GM21360 (cell line): Measurements from ENCODE around the gene AMN1.
"Not testable (repeated sequence)": the region's sequence is repeated elsewhere in the genome, so short reads cannot be mapped to it uniquely, and the experiment has no call there.

Experiments used
- ATAC-seq: cut with Tn5 transposase; IDR thresholded peaks from one replicate; pipeline ENCODE4 v1.9.1; 2021; ENCODE audit warnings: mild to moderate bottlenecking, moderate library complexity; ENCODE audit not compliant: unreplicated experiment

AMN1 gene

DNA sequence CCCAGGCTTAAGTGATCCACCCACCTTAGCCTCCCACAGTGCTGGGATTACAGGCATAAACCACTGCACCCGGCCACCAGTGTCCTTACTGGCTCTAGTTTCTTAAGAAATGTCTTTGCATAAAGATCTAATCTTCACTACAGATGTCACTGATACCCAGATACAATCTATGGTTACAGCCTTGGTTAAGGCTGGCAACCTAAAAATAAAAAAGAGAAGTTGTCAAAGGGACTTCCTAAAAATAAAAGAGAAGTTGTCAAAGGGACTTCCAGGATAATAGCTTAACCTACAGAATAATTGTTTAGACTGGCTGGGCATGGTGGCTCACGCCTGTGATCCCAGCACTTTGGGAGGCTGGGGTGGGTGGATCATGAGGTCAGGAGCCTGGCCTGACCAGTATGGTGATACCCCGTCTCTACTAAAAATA lies 41.7 kb downstream of the AMN1 start:
- peak; percentile 66 for ATAC-seq

GRCh38 chr12:31685801-31686200 lies 43.0 kb downstream of the AMN1 start:
- ATAC-seq, result no peak

DNA sequence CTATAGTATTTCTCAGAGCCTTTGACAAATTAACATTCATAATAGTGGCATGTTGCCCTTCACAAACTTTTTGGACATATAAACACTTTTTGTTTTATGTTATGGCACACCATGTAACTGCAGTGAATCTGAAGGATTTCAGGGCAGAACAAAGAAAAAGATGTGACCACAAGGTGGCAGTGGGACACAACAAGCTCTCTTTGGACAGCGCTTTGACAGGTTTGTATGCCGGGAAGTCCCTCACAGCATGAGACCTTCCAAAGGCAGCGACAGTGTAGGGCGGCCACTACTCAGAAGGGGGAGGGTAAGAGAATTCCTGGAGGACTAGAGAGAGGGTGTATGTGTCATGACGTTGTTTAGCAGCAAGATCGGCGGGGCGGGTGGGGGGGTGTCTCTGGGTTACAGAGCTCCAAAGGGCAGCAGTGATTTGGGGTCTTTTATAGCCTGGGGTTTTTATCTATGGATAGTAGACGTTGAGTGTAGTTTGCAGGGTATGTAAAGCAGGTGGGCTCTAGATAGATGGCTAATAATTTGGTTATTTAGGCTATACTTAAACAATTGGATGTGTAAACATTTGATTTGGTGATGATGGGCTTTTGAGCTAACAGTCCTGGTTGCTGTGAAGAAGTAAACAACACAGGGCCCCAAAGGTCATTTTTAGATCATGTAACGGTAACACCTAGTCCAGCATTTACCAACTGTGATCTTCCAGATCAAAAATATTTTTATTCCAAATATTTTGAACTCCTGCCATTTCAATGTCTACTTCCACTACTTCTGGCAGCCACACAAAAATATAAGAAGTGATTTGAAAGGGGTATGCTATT lies 46.5 kb downstream of the AMN1 start:
- peak; percentile 89 for ATAC-seq

GRCh38 chr12:31672521-31672920 lies 56.3 kb downstream of the AMN1 start:
- ATAC-seq, result no peak

- not testable (repeated sequence) for ATAC-seq
These were observed 59.2 kb downstream of the AMN1 start for GRCh38 chr12:31669582-31669981.

- ATAC-seq, result no peak
These were observed 59.8 kb downstream of the AMN1 start for GRCh38 chr12:31669020-31669419.

- no peak for ATAC-seq
These were observed 64.8 kb downstream of the AMN1 start for GRCh38 chr12:31664038-31664437.

DNA sequence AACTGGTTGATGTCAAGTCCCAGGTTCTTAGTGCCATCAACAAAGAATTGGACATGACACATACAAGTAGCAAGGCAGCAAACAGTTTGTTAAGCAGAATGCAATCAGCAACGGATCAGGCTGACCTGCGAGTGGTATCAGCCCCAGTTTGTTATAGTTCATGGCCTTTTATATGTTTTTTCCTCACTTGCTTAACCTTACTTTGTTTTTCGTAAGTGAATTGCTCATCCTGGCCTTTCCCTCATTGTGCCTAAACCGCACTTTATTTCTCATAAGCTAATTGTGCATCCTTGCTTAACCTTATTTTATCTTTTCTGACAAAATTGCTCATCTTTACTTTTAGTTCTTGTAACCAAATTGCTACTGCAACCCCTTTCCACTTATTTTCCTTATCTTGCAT lies 65.2 kb downstream of the AMN1 start:
- ATAC-seq, result no peak

- ATAC-seq, result no peak
These were observed 66.5 kb downstream of the AMN1 start for GRCh38 chr12:31662176-31662849.

DNA sequence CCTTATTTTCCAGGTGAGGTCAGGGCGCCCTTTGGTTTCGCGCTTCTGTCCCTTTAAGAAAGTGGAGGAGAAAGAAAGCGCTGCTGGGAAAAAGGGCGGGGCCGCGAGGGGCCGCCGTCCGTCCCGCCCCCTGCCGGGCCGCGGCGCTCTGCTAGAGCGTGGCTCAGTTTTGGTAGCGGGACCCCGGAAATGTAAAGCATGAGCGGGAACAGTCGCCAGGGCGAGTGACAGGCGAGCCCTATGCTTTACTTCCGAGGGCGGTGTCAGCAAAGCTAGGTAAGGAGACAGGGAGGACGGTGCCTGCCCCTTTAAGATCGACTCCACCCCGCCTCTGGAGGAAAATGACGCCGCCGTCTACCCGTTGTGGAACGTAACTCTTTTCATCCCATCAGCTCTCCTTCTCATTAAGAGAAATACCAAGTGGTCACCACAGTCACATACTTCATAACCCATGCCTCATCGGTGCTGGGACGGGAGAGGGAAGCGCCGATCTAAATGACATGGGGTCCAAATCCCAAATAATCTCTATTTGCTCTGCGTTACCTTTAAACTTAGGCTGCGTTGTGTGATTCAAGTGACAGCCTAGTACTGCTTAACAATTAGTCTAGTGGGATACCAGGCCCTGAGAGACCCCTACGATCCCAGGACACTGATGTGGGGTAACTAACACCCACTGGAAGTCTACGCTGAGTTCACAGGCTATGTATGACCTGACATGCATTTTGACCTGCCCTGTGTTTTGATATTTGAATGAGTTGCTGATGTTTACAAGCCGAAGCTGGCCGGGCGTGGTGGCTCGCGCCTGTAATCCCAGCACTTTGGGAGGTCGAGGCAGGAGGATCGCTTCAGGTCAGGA lies 69.5 kb downstream of the AMN1 start, which contains the start of gene ETFBKMT:
TSS of gene ETFBKMT (plus strand) at position 602 of the 856 bp plus-strand sequence. CDS start 2,266 bp downstream, outside the sequence.
- peak; percentile 99 for ATAC-seq

GRCh38 chr12:31658471-31659086 lies 70.2 kb downstream of the AMN1 start:
- ATAC-seq, result no peak

DNA sequence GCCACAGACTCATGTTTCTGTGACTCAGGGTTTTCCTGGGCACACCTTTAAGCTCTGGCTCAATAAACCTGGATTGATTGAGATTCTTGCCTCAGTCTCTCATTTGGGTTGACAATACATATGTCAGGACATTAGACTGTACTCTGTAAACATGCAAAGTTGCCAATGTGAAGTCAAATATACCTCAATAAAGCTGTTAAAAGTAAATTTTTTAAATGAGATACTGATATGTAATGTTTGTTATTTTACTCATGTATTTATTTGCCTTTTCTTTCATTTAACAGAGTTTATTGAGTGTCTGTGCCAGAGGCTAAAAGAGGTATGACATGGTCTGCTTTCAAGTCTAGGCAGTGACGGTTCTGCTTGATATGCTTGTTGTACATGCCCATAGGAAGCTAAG lies 73.0 kb downstream of the AMN1 start:
- no peak for ATAC-seq

DNA sequence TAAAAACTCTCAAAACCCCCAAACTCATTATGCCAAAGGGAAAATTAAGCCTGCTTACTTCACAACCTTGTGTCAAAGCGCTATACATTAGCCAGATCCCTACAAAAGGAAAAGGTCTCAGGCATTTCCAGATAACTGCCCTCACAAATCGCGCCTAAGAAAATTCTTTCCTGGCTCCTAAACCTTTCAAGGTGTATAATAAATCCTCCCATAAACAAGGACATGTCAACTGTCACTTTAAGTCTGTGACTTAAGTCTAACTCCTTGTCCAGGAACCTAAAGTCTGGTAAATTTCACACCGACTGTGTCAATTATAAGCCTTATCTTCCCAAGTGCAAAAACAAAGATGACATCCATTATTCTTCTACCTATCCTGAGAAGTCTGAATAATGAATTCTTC lies 73.6 kb downstream of the AMN1 start:
- no peak for ATAC-seq

- ATAC-seq, result no peak
These were observed 76.8 kb downstream of the AMN1 start for GRCh38 chr12:31651893-31652521.

GRCh38 chr12:31650918-31651317 lies 77.9 kb downstream of the AMN1 start:
- ATAC-seq, result no peak

DNA sequence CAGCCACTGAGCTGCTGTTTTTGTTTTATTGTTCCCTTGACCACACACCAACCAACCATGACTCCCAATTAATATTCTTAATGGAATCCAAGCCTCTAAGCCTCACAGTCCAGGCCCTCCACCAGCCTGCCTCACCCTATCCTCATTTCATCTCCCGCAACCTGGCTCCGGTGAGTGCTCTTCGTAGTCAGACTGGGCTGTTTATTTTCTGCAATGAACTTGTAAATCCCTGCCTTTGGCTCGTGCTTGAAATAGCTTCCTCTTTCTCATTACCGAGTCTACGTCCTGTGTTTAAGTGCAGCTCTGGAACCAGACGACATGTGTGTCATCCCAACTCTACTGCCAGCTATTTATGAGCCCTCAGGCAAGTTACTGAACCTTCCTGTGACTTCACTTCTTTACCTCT lies 81.7 kb downstream of the AMN1 start:
- no peak for ATAC-seq

DNA sequence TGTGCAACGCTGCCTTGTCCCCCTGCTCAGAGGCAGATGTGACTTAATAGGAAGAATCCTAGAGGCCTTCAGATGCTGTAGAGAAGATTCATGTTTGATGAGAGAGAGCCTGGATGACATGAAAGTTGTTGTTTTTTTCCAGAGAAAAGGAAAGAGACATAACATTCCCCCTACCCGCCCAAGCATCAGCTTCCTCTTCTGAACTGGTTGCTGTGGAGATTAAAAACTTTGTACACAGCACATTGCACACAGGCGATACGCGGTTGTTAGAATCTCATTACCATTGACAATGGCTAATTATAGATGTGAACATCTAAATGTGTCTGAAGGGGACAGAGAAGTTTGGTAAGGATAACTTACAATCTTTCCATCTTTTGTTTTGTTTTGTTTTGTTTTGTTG lies 82.9 kb downstream of the AMN1 start:
- ATAC-seq, result no peak

DNA sequence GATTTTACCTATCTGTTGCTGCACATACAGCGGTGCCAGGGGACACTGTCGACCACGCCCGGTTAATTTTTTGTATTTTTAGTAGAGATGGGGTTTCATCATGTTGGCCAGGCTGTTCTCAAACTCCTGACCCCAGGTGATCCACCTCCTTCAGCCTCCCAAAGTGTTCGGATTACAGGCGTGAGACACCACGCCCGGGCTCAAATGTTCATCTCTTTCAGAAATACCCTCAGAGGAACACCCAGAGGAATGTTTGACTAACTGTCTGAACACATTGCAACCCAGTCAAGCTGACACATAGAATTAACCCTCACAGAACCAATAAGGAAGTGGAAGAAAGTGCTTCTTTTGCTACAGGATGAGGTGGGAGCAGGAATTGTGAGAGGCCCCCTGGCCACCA lies 84.3 kb downstream of the AMN1 start:
- ATAC-seq, result no peak

DNA sequence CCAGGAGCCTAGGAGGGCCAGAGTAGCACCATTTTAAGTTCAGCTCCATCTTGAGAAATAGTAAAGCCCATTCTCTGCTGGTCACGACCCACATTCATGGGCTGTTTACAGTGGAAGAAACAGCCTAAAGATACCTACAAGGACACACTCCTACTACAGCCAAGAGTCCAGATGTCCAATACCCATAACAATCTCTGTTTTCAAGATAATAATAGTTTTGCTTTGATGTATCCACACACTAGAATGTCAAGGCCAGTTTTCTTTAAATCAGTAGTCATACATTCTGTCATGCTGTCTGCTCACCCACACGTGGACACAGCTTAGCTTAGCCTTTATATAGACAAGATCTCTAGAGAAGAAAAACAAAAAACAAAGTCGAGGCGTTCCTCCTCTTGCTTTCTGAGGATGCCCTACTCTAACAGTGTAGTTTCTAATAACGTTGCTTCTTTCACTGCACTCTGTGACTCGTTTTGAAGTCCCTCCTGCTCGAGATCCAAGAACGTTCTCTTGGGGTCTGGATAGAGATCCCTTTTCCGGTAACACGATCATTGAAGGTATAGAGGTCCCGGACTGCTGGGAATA lies 87.2 kb downstream of the AMN1 start:
- ATAC-seq, result no peak

DNA sequence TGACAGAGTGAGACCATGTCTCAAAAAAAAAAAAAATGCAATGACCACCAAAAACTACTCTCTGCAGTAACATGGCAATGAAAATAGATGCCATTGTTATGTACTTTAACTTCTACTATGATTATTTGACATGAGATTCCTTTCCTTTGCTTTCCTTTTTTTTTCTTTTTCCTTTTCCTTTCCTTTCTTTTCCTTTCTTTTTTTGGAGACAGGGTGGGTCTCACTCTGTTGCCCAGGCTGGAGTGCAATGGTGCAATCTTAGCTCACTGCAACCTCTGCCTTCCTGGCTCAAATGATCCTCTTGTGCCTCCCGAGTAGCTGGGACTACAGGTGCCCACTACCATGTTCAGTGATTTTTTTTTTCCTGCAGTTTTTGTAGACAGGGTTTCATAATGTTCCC lies 94.2 kb downstream of the AMN1 start:
- ATAC-seq, result no peak
